Fibroblast of lung (primary cell): ENCODE results near the gene MYRFL. TPM values are rescaled to one million over a fixed set of nuclear protein-coding genes. Genes with fewer than 3 reads are reported as not detected.

Experiments used
- DNase-seq, 2 donors: peaks; one replicate each; pipeline versions ENCODE4 v3.0.0 to v3.0.0-alpha.2; 2010; ENCODE audit warnings: low read depth in 2 of 2
- H2AFZ ChIP-seq: 2 replicates; pipeline ENCODE4 v1.5.1; 2012; ENCODE audit warnings: low read length, control low read depth, inconsistent platforms
- H3K27ac ChIP-seq: 2 replicates; pipeline ENCODE4 v1.5.1; 2011; ENCODE audit warnings: low read length, control low read depth; ENCODE audit not compliant: insufficient read depth
- H3K27me3 ChIP-seq: 2 replicates; pipeline ENCODE4 v1.5.1; 2011; ENCODE audit warnings: mild to moderate bottlenecking, low read length; ENCODE audit not compliant: control insufficient read depth, insufficient read depth
- H3K36me3 ChIP-seq: 2 replicates; pipeline ENCODE4 v1.5.1; 2011; ENCODE audit warnings: low read length; ENCODE audit not compliant: control insufficient read depth, insufficient read depth
- H3K4me1 ChIP-seq: 2 replicates; pipeline ENCODE4 v1.5.1; 2011; ENCODE audit warnings: low read length; ENCODE audit not compliant: control insufficient read depth, insufficient read depth; ENCODE audit errors: extremely low read depth
- H3K4me2 ChIP-seq: 2 replicates; pipeline ENCODE4 v1.5.1; 2011; ENCODE audit warnings: low read length, control low read depth; ENCODE audit not compliant: insufficient read depth; ENCODE audit errors: extremely low read depth
- H3K4me3 ChIP-seq, 4 experiments: fragments of 200-600 bp in 1 of 4; sonication (generic) in 1 of 4; replicated peaks in 1 of 4; 2 replicates each; pipeline ENCODE4 v1.5.1; 2011 to 2016; ENCODE audit warnings: low read length in 4 of 4, low read depth in 3 of 4, mild to moderate bottlenecking in 3 of 4, control low read depth in 2 of 4, inconsistent platforms in 1 of 4, mixed read lengths in 1 of 4; ENCODE audit not compliant: insufficient read depth in 1 of 4; ENCODE audit errors: control extremely low read depth in 1 of 4
- H3K79me2 ChIP-seq: 2 replicates; pipeline ENCODE4 v1.5.1; 2012; ENCODE audit warnings: mild to moderate bottlenecking, low read length, inconsistent platforms; ENCODE audit not compliant: control insufficient read depth, insufficient read depth
- H3K9ac ChIP-seq: 2 replicates; pipeline ENCODE4 v1.5.1; 2011; ENCODE audit warnings: mild to moderate bottlenecking, low read length, control low read depth; ENCODE audit not compliant: insufficient read depth
- H3K9me3 ChIP-seq: 2 replicates; pipeline ENCODE4 v1.5.1; 2012; ENCODE audit warnings: low read depth, low read length; ENCODE audit not compliant: control insufficient read depth, insufficient read depth
- H4K20me1 ChIP-seq: 2 replicates; pipeline ENCODE4 v1.5.1; 2011; ENCODE audit warnings: low read length; ENCODE audit not compliant: control insufficient read depth, insufficient read depth; ENCODE audit errors: extremely low read depth
- EZH2 ChIP-seq: IDR thresholded peaks from 2 replicates; pipeline ENCODE4 v1.5.1; 2012; ENCODE audit warnings: low read length, control low read depth, mild to moderate bottlenecking; ENCODE audit errors: missing control alignments
- polyA plus RNA-seq, 2 donors: library from polyadenylated mRNA; depleted of rRNA in 1 of 2; stranded (reverse) in 1 of 2; unstranded in 1 of 2; fragments of >200 nt; gene quantifications; 2 replicates each; pipeline ENCODE4 v1.2.1, GENCODE V29; 2011 to 2012; ENCODE audit warnings: missing spikeins in 1 of 2
- total RNA-seq: library from RNA; depleted of rRNA; stranded (reverse); fragments of >200 nt; gene quantifications from 2 replicates; pipeline ENCODE4 v1.2.1, GENCODE V29; 2014
- TF ChIP-seq, protein P1 (sequence below), 2 donors: IDR thresholded peaks in 1 of 2; conservative IDR thresholded peaks in 1 of 2; 1 replicate in 1 of 2; 2 replicates in 1 of 2; pipeline ENCODE4 v1.5.1; 2011 to 2012; ENCODE audit warnings: low read length in 2 of 2, control low read depth in 1 of 2, inconsistent platforms in 1 of 2, low read depth in 1 of 2, mild to moderate bottlenecking in 1 of 2

MYRFL gene
- total and polyA plus RNA-seq, 2 donors (not counting 1 experiment from before 2014, with no cell fraction given): not detected

DNA sequence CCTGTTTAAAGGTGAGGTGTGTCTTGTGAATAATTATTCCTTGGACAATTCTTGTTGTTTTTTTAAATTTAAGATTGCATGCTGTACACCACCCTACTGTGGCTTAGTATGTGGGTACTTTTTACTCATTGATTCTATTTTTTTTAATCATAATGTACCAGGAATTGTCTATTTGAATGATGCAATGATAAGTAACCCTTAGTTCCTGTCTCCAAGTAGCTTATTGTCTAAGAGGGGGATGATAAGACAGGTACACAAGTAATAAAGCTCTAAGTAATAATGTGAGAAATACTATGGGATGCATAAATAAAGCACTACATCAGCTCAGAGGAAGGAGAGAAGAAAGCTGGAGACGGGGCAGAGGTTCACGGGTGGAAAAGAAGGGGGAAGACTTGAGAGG, 90.9 kb downstream of the MYRFL start:
- no peak for TF ChIP-seq EZH2
- no peak overlapping the region for H3K9ac ChIP-seq
- no peaks in the 10 kb centered on the region for H3K36me3 ChIP-seq
- H3K4me3 ChIP-seq: no peak overlapping the region
- H3K79me2 ChIP-seq: no peaks in the 10 kb centered on the region
- H2AFZ ChIP-seq: no peak overlapping the region
- H3K4me2 ChIP-seq: no peak overlapping the region
- no peak for DNase-seq
- H3K27me3 ChIP-seq: no peaks in the 10 kb centered on the region
- H3K9me3 ChIP-seq: no peaks in the 10 kb centered on the region
- H3K27ac ChIP-seq: no peak overlapping the region
- H4K20me1 ChIP-seq: no peaks in the 10 kb centered on the region
- no peaks in the 10 kb centered on the region for H3K4me1 ChIP-seq

DNA sequence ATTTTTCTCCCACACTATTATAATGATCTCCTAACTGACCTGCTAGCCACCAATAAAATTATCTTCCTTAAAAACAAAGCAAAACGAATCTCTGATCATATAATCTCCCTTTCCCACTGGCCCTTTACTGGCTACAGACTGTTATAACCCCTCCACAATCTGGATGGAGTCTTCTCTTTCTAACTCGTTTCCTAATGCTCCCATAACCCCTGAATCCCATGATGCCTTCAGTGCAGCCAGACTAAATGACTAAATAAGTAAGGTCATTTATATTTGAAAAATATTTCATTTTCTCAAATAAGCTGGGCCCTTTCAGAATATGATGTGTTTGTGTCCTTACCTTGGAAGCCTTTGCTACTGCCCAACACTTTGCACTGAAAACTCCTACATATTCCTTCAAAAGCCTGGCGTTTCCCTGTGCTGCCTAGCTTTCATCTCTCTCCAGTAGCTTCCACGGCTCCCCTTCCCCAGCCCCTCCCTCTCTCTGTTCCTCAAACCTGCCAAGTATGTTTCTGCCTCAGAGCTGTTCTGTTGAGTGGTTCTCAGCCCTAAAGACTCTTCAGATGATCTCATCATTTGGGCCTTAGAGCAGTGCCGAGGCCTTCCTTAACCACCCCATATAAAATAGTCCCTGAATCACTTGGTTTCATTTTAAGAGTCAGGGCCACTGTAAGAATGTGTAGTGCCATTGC, 91.7 kb downstream of the MYRFL start:
- H3K4me3 ChIP-seq: no peak overlapping the region
- no peaks in the 10 kb centered on the region for H3K36me3 ChIP-seq
- no peaks in the 10 kb centered on the region for H3K27me3 ChIP-seq
- TF ChIP-seq, protein P1, sequence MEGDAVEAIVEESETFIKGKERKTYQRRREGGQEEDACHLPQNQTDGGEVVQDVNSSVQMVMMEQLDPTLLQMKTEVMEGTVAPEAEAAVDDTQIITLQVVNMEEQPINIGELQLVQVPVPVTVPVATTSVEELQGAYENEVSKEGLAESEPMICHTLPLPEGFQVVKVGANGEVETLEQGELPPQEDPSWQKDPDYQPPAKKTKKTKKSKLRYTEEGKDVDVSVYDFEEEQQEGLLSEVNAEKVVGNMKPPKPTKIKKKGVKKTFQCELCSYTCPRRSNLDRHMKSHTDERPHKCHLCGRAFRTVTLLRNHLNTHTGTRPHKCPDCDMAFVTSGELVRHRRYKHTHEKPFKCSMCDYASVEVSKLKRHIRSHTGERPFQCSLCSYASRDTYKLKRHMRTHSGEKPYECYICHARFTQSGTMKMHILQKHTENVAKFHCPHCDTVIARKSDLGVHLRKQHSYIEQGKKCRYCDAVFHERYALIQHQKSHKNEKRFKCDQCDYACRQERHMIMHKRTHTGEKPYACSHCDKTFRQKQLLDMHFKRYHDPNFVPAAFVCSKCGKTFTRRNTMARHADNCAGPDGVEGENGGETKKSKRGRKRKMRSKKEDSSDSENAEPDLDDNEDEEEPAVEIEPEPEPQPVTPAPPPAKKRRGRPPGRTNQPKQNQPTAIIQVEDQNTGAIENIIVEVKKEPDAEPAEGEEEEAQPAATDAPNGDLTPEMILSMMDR (conservative IDR thresholded peaks at IDR 0.05 in 1 of 2, IDR thresholded peaks at IDR 0.05 in 1 of 2; ENCODE audit: low read depth in 1 of 2, low read length in 2 of 2): no peak
- TF ChIP-seq EZH2: no peak
- H3K9me3 ChIP-seq: no peaks in the 10 kb centered on the region
- no peaks in the 10 kb centered on the region for H3K79me2 ChIP-seq
- H4K20me1 ChIP-seq: no peaks in the 10 kb centered on the region
- H3K4me1 ChIP-seq: no peaks in the 10 kb centered on the region
- no peak overlapping the region for H3K27ac ChIP-seq
- no peak overlapping the region for H3K9ac ChIP-seq
- peak overlapping the region; percentile 15 for H3K4me2 ChIP-seq
- DNase-seq: peak; percentile 24 to 40
- H2AFZ ChIP-seq: no peak overlapping the region

DNA sequence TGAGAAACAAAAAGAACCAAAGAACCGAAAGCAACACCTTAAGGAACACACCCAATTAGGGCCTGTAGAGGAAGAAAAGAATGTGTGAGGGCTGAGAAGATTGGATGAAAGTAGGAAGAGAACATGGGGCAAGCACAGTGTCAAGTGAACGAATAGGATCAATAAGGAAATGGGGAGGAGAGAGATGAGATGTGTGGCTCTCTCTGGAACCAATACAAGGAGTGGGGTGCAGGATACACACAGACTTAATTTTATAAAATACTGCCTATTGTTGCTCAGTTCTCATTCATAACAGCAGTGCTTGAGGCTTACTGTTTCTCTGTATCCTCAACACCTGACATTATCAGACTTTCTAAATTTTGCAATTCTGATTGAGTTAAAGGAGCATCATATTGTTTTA, 93.3 kb downstream of the MYRFL start:
- Histone ChIP-seq H3K4me2 (no peak overlapping the region), H3K27ac (no peak overlapping the region), H3K4me1 (no peaks in the 10 kb centered on the region), H3K79me2 (no peaks in the 10 kb centered on the region), H2AFZ (no peak overlapping the region), H3K36me3 (no peaks in the 10 kb centered on the region), H3K9me3 (no peaks in the 10 kb centered on the region), H3K27me3 (no peaks in the 10 kb centered on the region), H3K4me3 (no peak overlapping the region), H3K9ac (no peak overlapping the region), H4K20me1 (no peaks in the 10 kb centered on the region)
- TF ChIP-seq, protein P1 (conservative IDR thresholded peaks at IDR 0.05 in 1 of 2, IDR thresholded peaks at IDR 0.05 in 1 of 2; ENCODE audit: low read depth in 1 of 2, low read length in 2 of 2): no peak
- no peak for TF ChIP-seq EZH2
- no peak for DNase-seq
